ENCODE measurements around the gene PCID2.

Gene PCID2

GRCh38 chr13:113231306-113232207, 23.1 kb upstream of the PCID2 start:
- Histone ChIP-seq H2AK5ac (ENCODE audit: low read length) (no peak overlapping the region), H3K4me2 (ENCODE audit: low read length) (no peak overlapping the region), H2BK120ac (ENCODE audit: low read depth, low read length) (no peak overlapping the region), H3K27ac (ENCODE audit: low read depth, low read length) (no peak overlapping the region), H3K27me3 (ENCODE audit: insufficient read depth, low read length, poor library complexity) (no peaks in the 10 kb centered on the region), H3K56ac (ENCODE audit: low read length) (no peak overlapping the region), H3K23ac (ENCODE audit: low read length) (no peak overlapping the region), H3K18ac (ENCODE audit: low read length) (no peak overlapping the region), H2BK15ac (replicated peaks; ENCODE audit: low read depth) (no peak overlapping the region), H4K5ac (ENCODE audit: low read length) (no peak overlapping the region), H3K36me3 (ENCODE audit: control insufficient read depth, insufficient read depth, low read length) (peaks cover 10% of the 10 kb centered on the region), H3K4me1 (ENCODE audit: control insufficient read depth, low read depth, low read length) (no peaks in the 10 kb centered on the region), H4K8ac (ENCODE audit: low read depth, low read length) (no peak overlapping the region), H3K4me3 (ENCODE audit: low read length) (no peak overlapping the region), H3K9ac (ENCODE audit: low read length) (no peak overlapping the region), H3K79me2 (ENCODE audit: control insufficient read depth, insufficient read depth, low read length) (peaks cover 3% of the 10 kb centered on the region), H3K4ac (ENCODE audit: low read depth, low read length) (no peak overlapping the region), H2BK5ac (ENCODE audit: low read length) (no peak overlapping the region), H3K79me1 (ENCODE audit: low read length) (peaks cover 8% of the 10 kb centered on the region)
- no peak for DNase-seq
- no CpG with 5 or more reads among the region's 14 CpGs for WGBS (ENCODE audit: extremely low coverage, insufficient coverage, low lambda C conversion rate)

GRCh38 chr13:113229791-113230190, 21.3 kb upstream of the PCID2 start:
- no peak overlapping the region for H2BK120ac ChIP-seq (ENCODE audit: low read depth, low read length)
- H2BK5ac ChIP-seq (ENCODE audit: low read length) = no peak overlapping the region
- no peaks in the 10 kb centered on the region for H3K27me3 ChIP-seq (ENCODE audit: insufficient read depth, low read length, poor library complexity)
- no peak overlapping the region for H3K4me3 ChIP-seq (ENCODE audit: low read length)
- no peak overlapping the region for H2AK5ac ChIP-seq (ENCODE audit: low read length)
- H3K79me1 ChIP-seq (ENCODE audit: low read length) = peaks cover 17% of the 10 kb centered on the region
- peaks cover 13% of the 10 kb centered on the region for H3K79me2 ChIP-seq (ENCODE audit: control insufficient read depth, insufficient read depth, low read length)
- no peak for DNase-seq
- H3K4me2 ChIP-seq (ENCODE audit: low read length) = no peak overlapping the region
- no peak overlapping the region for H3K56ac ChIP-seq (ENCODE audit: low read length)
- H3K23ac ChIP-seq (ENCODE audit: low read length) = no peak overlapping the region
- no peak overlapping the region for H2BK15ac ChIP-seq (replicated peaks; ENCODE audit: low read depth)
- H3K4ac ChIP-seq (ENCODE audit: low read depth, low read length) = no peak overlapping the region
- H4K5ac ChIP-seq (ENCODE audit: low read length) = no peak overlapping the region
- no peak overlapping the region for H3K27ac ChIP-seq (ENCODE audit: low read depth, low read length)
- no peaks in the 10 kb centered on the region for H3K4me1 ChIP-seq (ENCODE audit: control insufficient read depth, low read depth, low read length)
- no CpG with 5 or more reads among the region's 20 CpGs for WGBS (ENCODE audit: extremely low coverage, insufficient coverage, low lambda C conversion rate)
- no peak overlapping the region for H3K18ac ChIP-seq (ENCODE audit: low read length)
- H3K9ac ChIP-seq (ENCODE audit: low read length) = no peak overlapping the region
- peaks cover 15% of the 10 kb centered on the region for H3K36me3 ChIP-seq (ENCODE audit: control insufficient read depth, insufficient read depth, low read length)
- H4K8ac ChIP-seq (ENCODE audit: low read depth, low read length) = no peak overlapping the region

GRCh38 chr13:113229161-113229560, 20.7 kb upstream of the PCID2 start:
- H3K79me2 ChIP-seq (ENCODE audit: control insufficient read depth, insufficient read depth, low read length) = peaks cover 18% of the 10 kb centered on the region
- no CpG with 5 or more reads among the region's 5 CpGs for WGBS (ENCODE audit: extremely low coverage, insufficient coverage, low lambda C conversion rate)
- no peak overlapping the region for H3K9ac ChIP-seq (ENCODE audit: low read length)
- no peak overlapping the region for H4K8ac ChIP-seq (ENCODE audit: low read depth, low read length)
- no peaks in the 10 kb centered on the region for H3K4me1 ChIP-seq (ENCODE audit: control insufficient read depth, low read depth, low read length)
- no peak overlapping the region for H2BK120ac ChIP-seq (ENCODE audit: low read depth, low read length)
- H3K23ac ChIP-seq (ENCODE audit: low read length) = no peak overlapping the region
- no peak overlapping the region for H3K18ac ChIP-seq (ENCODE audit: low read length)
- DNase-seq = no peak
- no peak overlapping the region for H3K4ac ChIP-seq (ENCODE audit: low read depth, low read length)
- H2AK5ac ChIP-seq (ENCODE audit: low read length) = no peak overlapping the region
- H3K56ac ChIP-seq (ENCODE audit: low read length) = no peak overlapping the region
- H3K27me3 ChIP-seq (ENCODE audit: insufficient read depth, low read length, poor library complexity) = no peaks in the 10 kb centered on the region
- peaks cover 15% of the 10 kb centered on the region for H3K36me3 ChIP-seq (ENCODE audit: control insufficient read depth, insufficient read depth, low read length)
- no peak overlapping the region for H2BK5ac ChIP-seq (ENCODE audit: low read length)
- no peak overlapping the region for H2BK15ac ChIP-seq (replicated peaks; ENCODE audit: low read depth)
- H3K79me1 ChIP-seq (ENCODE audit: low read length) = peaks cover 21% of the 10 kb centered on the region
- no peak overlapping the region for H3K4me2 ChIP-seq (ENCODE audit: low read length)
- no peak overlapping the region for H3K27ac ChIP-seq (ENCODE audit: low read depth, low read length)
- H3K4me3 ChIP-seq (ENCODE audit: low read length) = no peak overlapping the region
- no peak overlapping the region for H4K5ac ChIP-seq (ENCODE audit: low read length)

GRCh38 chr13:113226873-113227450, 18.5 kb upstream of the PCID2 start:
- no CpG with 5 or more reads among the region's 7 CpGs for WGBS (ENCODE audit: extremely low coverage, insufficient coverage, low lambda C conversion rate)
- peaks cover 36% of the 10 kb centered on the region for H3K79me2 ChIP-seq (ENCODE audit: control insufficient read depth, insufficient read depth, low read length)
- H2AK5ac ChIP-seq (ENCODE audit: low read length) = no peak overlapping the region
- H3K23ac ChIP-seq (ENCODE audit: low read length) = no peak overlapping the region
- no peak overlapping the region for H3K4me2 ChIP-seq (ENCODE audit: low read length)
- H2BK120ac ChIP-seq (ENCODE audit: low read depth, low read length) = no peak overlapping the region
- no peak overlapping the region for H2BK5ac ChIP-seq (ENCODE audit: low read length)
- H3K18ac ChIP-seq (ENCODE audit: low read length) = no peak overlapping the region
- H3K4me1 ChIP-seq (ENCODE audit: control insufficient read depth, low read depth, low read length) = no peaks in the 10 kb centered on the region
- peaks cover 33% of the 10 kb centered on the region for H3K79me1 ChIP-seq (ENCODE audit: low read length)
- no peak for DNase-seq
- H3K56ac ChIP-seq (ENCODE audit: low read length) = no peak overlapping the region
- no peaks in the 10 kb centered on the region for H3K27me3 ChIP-seq (ENCODE audit: insufficient read depth, low read length, poor library complexity)
- no peak overlapping the region for H4K5ac ChIP-seq (ENCODE audit: low read length)
- no peak overlapping the region for H3K4me3 ChIP-seq (ENCODE audit: low read length)
- H3K36me3 ChIP-seq (ENCODE audit: control insufficient read depth, insufficient read depth, low read length) = peaks cover 17% of the 10 kb centered on the region
- no peak overlapping the region for H2BK15ac ChIP-seq (replicated peaks; ENCODE audit: low read depth)
- no peak overlapping the region for H4K8ac ChIP-seq (ENCODE audit: low read depth, low read length)
- no peak overlapping the region for H3K4ac ChIP-seq (ENCODE audit: low read depth, low read length)
- no peak overlapping the region for H3K27ac ChIP-seq (ENCODE audit: low read depth, low read length)
- no peak overlapping the region for H3K9ac ChIP-seq (ENCODE audit: low read length)

GRCh38 chr13:113225515-113225914, 17.0 kb upstream of the PCID2 start:
- no peaks in the 10 kb centered on the region for H3K27me3 ChIP-seq (ENCODE audit: insufficient read depth, low read length, poor library complexity)
- no peak overlapping the region for H3K18ac ChIP-seq (ENCODE audit: low read length)
- H2BK5ac ChIP-seq (ENCODE audit: low read length) = no peak overlapping the region
- no peak overlapping the region for H2BK120ac ChIP-seq (ENCODE audit: low read depth, low read length)
- no peak overlapping the region for H3K4ac ChIP-seq (ENCODE audit: low read depth, low read length)
- peaks cover 39% of the 10 kb centered on the region for H3K79me1 ChIP-seq (ENCODE audit: low read length)
- H3K27ac ChIP-seq (ENCODE audit: low read depth, low read length) = no peak overlapping the region
- no peak overlapping the region for H2BK15ac ChIP-seq (replicated peaks; ENCODE audit: low read depth)
- no peak for DNase-seq
- no peak overlapping the region for H3K4me2 ChIP-seq (ENCODE audit: low read length)
- H3K4me3 ChIP-seq (ENCODE audit: low read length) = no peak overlapping the region
- no peak overlapping the region for H4K8ac ChIP-seq (ENCODE audit: low read depth, low read length)
- no CpG with 5 or more reads among the region's 7 CpGs for WGBS (ENCODE audit: extremely low coverage, insufficient coverage, low lambda C conversion rate)
- no peak overlapping the region for H4K5ac ChIP-seq (ENCODE audit: low read length)
- H3K36me3 ChIP-seq (ENCODE audit: control insufficient read depth, insufficient read depth, low read length) = peaks cover 18% of the 10 kb centered on the region
- H3K56ac ChIP-seq (ENCODE audit: low read length) = no peak overlapping the region
- H3K4me1 ChIP-seq (ENCODE audit: control insufficient read depth, low read depth, low read length) = no peaks in the 10 kb centered on the region
- H2AK5ac ChIP-seq (ENCODE audit: low read length) = no peak overlapping the region
- H3K79me2 ChIP-seq (ENCODE audit: control insufficient read depth, insufficient read depth, low read length) = peaks cover 49% of the 10 kb centered on the region
- H3K9ac ChIP-seq (ENCODE audit: low read length) = no peak overlapping the region
- no peak overlapping the region for H3K23ac ChIP-seq (ENCODE audit: low read length)
